Peyer's patch (tissue), 4 donors: ENCODE results near the gene UBE2G2.

Source experiments
- POLR2A ChIP-seq, 2 donors: fragments of 450-650 bp; IDR thresholded peaks; one replicate each; pipeline ENCODE4 v1.5.1; 2017; ENCODE audit warnings: antibody characterized with exemption in 2 of 2, mild to moderate bottlenecking in 2 of 2, moderate library complexity in 2 of 2
- TF ChIP-seq, protein P1 (sequence below), 6 experiments: fragments of 450-650 bp in 4 of 6; fragments of 200-600 bp in 2 of 6; sonication (generic) in 1 of 6; IDR thresholded peaks; one replicate each; pipeline ENCODE4 v1.5.1; 2017 to 2019; ENCODE audit warnings: antibody characterized with exemption in 6 of 6, mild to moderate bottlenecking in 3 of 6, moderate library complexity in 1 of 6

DNA sequence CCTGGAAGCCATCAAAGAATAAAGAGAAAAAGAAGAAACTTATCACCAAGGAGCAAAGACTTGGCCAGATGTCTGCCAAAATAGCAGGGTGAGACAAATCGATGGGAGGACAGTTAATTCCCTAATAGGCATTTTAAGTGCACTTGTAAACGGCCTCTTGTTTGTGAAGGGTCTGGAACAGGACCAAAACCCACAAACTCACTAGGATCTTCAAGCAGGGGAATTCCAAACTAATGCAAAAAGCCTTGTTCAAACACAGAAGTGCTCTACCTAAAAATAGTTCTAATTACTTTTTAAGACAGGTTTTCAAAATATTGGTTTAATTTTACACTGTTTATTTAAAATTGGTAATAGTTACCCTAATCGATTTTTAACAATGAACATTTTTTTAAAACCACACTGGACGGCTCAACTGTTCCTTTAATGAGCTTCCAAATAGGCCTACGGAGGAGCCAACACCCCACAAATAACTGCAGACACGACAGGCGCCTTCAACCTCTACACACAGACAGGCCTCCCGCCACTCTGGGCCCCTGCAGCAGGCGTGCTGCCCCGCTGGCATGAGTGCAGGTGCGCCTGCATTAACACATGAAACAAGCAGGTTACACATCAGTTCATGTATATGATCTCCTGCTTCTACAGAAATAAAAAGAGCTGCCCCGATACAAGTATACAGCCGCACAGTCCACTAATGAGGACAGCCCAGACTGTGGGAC, 15.8 kb downstream of the UBE2G2 start:
- TF ChIP-seq, protein P1, sequence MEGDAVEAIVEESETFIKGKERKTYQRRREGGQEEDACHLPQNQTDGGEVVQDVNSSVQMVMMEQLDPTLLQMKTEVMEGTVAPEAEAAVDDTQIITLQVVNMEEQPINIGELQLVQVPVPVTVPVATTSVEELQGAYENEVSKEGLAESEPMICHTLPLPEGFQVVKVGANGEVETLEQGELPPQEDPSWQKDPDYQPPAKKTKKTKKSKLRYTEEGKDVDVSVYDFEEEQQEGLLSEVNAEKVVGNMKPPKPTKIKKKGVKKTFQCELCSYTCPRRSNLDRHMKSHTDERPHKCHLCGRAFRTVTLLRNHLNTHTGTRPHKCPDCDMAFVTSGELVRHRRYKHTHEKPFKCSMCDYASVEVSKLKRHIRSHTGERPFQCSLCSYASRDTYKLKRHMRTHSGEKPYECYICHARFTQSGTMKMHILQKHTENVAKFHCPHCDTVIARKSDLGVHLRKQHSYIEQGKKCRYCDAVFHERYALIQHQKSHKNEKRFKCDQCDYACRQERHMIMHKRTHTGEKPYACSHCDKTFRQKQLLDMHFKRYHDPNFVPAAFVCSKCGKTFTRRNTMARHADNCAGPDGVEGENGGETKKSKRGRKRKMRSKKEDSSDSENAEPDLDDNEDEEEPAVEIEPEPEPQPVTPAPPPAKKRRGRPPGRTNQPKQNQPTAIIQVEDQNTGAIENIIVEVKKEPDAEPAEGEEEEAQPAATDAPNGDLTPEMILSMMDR (IDR thresholded peaks at IDR 0.05): no peak
- TF ChIP-seq POLR2A (IDR thresholded peaks at IDR 0.05): no peak
